Measurements from ENCODE around the gene GPR34. TPM values are rescaled to one million over a fixed set of nuclear protein-coding genes. Genes with fewer than 3 reads are reported as not detected.
A peak's percentile ranks its signal among the peaks of the same experiment; 100 is the strongest.
"Not testable (repeated sequence)": the region's sequence is repeated elsewhere in the genome, so short reads cannot be mapped to it uniquely, and the experiment has no call there.

GPR34 gene
- total RNA-seq, 1 donor from 2014 or later = not detected

DNA sequence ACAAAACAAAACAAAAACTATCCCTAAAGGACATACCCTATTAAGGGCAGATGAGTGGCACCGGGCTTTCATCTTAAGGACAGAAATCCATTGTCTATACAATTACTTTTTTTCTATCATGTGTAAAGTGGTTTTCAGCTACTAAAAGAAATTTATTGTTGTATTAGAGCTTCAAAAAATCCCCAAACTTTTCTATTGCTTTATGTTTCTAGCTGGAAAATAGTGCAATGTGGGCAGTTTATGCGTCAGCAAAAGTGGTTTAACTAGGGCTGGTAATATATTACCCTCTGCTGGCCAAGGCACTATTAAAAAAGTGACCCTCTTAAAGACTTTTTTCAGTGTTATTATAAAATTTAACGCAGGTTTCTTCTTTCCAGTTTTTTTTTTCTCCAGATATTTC, 19.7 kb downstream of the GPR34 start:
- no peak overlapping the region for H3K4me3 ChIP-seq (ENCODE audit: low read depth, low read length)
- TF ChIP-seq, protein P1, sequence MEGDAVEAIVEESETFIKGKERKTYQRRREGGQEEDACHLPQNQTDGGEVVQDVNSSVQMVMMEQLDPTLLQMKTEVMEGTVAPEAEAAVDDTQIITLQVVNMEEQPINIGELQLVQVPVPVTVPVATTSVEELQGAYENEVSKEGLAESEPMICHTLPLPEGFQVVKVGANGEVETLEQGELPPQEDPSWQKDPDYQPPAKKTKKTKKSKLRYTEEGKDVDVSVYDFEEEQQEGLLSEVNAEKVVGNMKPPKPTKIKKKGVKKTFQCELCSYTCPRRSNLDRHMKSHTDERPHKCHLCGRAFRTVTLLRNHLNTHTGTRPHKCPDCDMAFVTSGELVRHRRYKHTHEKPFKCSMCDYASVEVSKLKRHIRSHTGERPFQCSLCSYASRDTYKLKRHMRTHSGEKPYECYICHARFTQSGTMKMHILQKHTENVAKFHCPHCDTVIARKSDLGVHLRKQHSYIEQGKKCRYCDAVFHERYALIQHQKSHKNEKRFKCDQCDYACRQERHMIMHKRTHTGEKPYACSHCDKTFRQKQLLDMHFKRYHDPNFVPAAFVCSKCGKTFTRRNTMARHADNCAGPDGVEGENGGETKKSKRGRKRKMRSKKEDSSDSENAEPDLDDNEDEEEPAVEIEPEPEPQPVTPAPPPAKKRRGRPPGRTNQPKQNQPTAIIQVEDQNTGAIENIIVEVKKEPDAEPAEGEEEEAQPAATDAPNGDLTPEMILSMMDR (conservative IDR thresholded peaks at IDR 0.05; ENCODE audit: low read depth, low read length) = peak; percentile 29

DNA sequence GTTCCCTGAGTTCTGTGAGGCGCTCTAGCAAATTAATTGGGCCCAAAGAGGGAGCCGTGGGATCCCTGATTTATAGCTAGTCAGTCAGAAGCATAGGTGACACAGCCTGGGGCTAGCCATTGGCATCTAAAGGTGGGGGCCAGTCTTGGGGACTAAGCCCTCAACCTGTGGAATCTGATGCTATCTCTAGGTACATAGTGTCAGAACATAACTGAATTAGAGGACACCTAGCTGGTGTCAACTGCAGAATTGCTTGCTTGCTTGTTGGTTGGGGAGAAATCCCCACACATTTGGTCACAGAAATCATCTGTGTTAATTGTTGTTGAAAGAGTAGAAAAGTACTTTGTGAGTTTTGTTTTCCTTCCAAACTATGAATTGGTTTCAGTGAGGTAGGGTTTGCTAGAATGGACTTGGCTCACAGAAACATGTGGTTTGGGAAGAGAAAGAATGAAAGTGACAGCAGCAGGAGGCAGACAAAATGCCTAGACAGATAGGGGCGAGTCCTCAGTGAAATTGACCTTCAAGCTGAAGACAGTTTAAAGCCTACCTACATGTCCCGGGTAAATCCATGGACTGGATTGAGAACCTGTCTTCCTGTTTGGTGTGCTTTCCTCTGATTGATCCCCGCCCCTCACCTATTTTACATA, 22.4 kb downstream of the GPR34 start:
- no peak overlapping the region for H3K4me3 ChIP-seq (ENCODE audit: low read depth, low read length)
- no peak for DNase-seq (ENCODE audit: low read depth)
- TF ChIP-seq, protein P1 (conservative IDR thresholded peaks at IDR 0.05; ENCODE audit: low read depth, low read length) = no peak

More for the DNA sequence above, 19.7 kb downstream of the GPR34 start:
- no peak for DNase-seq (ENCODE audit: low read depth)

DNA sequence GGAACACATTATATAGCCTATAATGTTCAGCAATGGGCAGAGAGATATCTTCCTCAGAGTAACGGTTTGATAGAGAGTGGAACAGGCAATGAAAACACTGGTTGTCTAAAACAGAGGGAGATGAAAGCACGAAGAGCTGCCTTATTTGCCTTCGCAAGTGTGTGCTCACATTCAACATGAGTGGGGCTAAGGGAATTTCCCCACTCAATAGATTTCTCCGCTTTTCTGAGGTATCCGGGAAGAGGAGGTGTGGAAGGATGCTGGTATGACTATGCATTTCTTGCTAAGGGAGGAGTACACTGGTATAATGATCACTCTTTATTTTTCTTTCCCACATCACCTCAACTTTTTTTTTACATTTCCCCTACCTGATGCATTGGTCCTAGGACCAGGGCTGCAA, 27.4 kb downstream of the GPR34 start:
- TF ChIP-seq, protein P1 (conservative IDR thresholded peaks at IDR 0.05; ENCODE audit: low read depth, low read length) = no peak
- H3K4me3 ChIP-seq (ENCODE audit: low read depth, low read length) = no peak overlapping the region
- no peak for DNase-seq (ENCODE audit: low read depth)

DNA sequence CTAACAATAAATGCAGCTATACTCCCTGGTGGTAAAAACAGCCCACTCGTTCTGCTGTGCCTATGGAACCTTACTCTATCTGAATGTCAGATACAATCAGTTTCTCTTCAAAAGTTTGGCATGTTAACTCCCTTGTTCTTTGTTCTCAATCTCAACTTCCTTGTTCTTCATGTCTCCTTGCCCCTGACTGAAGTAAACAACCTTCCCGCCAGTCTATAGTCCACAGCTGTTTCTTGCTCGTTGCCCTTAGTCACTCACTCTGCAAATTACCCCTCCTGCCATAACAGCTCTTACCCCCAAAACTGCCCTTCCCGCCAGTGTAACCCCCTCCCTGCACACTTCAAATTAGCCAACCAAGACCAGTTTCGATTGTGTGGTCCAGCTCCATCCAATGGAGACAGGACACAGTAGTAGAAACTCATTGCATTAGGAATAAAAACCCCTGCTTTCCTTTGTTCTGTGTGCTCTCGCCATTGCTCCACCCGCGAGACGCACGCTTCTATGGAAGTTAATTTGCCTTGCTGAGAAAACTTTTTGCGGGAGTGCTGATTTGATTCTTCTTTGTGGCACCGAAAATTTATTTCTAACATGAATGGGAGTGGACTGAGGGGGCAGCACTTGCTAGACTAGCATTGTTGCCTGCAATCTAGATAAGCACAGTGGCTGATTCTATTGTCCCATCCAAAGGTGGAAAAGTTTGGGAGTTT, 28.1 kb downstream of the GPR34 start:
- no peak overlapping the region for H3K4me3 ChIP-seq (ENCODE audit: low read depth, low read length)
- DNase-seq (ENCODE audit: low read depth) = no peak
- TF ChIP-seq, protein P1 (conservative IDR thresholded peaks at IDR 0.05; ENCODE audit: low read depth, low read length) = no peak

DNA sequence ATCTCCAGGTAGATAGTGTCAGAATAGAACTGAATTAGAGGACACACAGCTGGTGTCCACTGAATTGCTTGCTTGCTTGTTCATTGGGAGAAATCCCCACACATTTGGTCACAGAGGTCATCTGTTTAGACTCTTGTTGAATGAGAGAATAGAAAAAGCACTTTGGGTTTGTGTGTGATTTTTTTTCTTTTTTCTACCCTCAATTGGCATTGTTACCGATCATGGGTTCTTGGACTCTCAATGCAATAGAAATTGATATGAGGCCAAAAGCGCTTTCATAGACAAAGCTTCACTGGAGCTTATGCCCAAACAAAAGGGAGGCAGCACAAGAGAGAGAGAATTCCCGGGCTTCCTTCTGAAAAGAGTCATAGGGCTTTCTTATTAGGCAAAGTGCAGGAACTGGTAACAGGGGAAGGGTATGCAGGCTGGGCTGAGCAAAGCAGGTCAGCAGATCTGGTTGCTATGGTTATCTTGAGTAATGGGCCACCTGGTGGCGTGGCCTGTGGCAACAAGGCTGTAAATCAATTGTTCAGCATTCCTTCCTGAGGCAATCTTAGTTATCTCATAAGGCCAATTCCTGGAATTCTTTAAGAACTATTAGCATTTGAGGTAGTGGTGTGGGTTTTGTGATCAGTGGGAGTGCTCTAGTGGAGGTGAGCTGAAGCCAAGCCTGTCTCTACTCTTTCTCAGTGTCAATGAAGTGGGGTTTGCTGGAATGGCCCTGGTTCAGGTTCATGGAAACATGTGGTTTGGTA, 29.9 kb downstream of the GPR34 start:
- H3K4me3 ChIP-seq (ENCODE audit: low read depth, low read length) = no peak overlapping the region
- TF ChIP-seq, protein P1 (conservative IDR thresholded peaks at IDR 0.05; ENCODE audit: low read depth, low read length) = no peak
- DNase-seq (ENCODE audit: low read depth) = peak; percentile 10

DNA sequence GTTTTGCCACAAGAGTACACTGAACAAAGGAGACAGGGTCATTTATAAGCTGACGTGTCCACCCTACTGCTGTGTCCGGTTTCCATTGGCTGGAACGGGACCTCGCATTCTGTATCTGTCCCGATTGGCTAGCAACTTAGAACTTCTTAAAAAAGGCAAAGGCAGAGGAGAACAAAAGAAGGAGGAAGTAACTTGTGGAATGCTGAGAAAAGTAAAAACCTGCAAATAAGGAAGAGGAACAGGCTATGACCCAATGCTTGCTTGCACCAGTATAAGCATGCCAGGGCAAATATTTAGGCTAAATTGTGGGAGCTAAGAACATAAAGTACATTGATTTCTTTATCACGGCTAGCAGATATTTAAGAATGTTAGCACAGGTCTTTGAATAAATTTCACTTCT, 30.8 kb downstream of the GPR34 start:
- H3K4me3 ChIP-seq (ENCODE audit: low read depth, low read length); DNase-seq (ENCODE audit: low read depth): not testable (repeated sequence)

DNA sequence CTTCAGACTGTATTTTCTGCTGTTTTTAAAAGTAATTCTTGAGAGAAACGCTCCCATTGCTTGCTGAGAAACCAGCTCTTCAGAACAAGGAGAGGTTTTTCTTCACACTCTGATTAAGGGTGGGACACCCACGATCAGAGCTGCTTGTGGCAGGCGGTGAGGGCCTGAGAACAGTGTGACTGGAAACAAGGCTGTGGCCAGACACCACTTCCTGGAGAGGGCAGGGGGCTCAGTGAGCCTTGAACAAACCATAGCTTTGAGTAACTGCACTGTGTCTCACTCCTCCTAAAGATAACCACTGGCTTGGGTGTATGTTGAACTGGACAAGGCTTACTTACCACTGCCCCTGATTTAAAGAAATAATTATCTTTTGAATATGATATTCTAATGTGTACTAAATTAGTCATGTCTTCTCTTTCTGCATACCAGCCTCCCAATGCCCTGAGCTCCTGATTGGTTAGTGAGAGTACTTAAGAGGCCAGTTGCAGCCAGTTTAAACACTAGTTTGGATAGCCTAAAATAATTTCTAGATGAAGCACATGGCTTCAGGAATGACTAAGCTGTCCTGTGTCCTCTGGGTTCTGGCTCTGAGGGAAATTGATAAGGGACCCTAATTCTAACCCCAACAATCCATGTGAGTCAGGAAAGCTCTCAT, 31.5 kb downstream of the GPR34 start:
- H3K4me3 ChIP-seq (ENCODE audit: low read depth, low read length) = no peak overlapping the region
- TF ChIP-seq, protein P1 (conservative IDR thresholded peaks at IDR 0.05; ENCODE audit: low read depth, low read length) = no peak
- no peak for DNase-seq (ENCODE audit: low read depth)
